SK-N-SH treated with all-trans-retinoic acid at 6 μM for 48 hours (cell line): ENCODE measurements around the gene TMCC3.

ENCODE experiments used
- ATAC-seq: fragments of 200-7000 bp; cut with Tn5 transposase; 3 replicates; pipeline ENCODE4 v1.9.1; 2020; ENCODE audit warnings: mild to moderate bottlenecking, moderate library complexity
- ARNTL ChIP-seq: fragments of 450-650 bp; formaldehyde crosslinking; IDR thresholded peaks from 2 replicates; pipeline ENCODE4 v1.5.0; 2020; ENCODE audit warnings: low read depth, mild to moderate bottlenecking, moderate library complexity, borderline replicate concordance
- CREB5 ChIP-seq: fragments of 250-450 bp; sonication (Bioruptor Pico); IDR thresholded peaks from 2 replicates; pipeline ENCODE4 v1.5.1; 2020; ENCODE audit warnings: low read depth, mild to moderate bottlenecking, moderate library complexity
- CSRNP3 ChIP-seq: fragments of 250-450 bp; sonication (Bioruptor Pico); IDR thresholded peaks from 2 replicates; pipeline ENCODE4 v1.5.1; 2021; ENCODE audit warnings: mild to moderate bottlenecking, moderate library complexity
- ESRRG ChIP-seq: fragments of 250-450 bp; sonication (Bioruptor Pico); IDR thresholded peaks from 2 replicates; pipeline ENCODE4 v1.6.1; 2021; ENCODE audit warnings: mild to moderate bottlenecking
- ISL1 ChIP-seq: fragments of 250-450 bp; sonication (Bioruptor Pico); IDR thresholded peaks from 2 replicates; pipeline ENCODE4 v2.1.2; 2022; ENCODE audit warnings: mild to moderate bottlenecking, moderate library complexity
- PPARA ChIP-seq: fragments of 250-450 bp; sonication (Bioruptor Pico); IDR thresholded peaks from 2 replicates; pipeline ENCODE4 v1.5.0; 2020; ENCODE audit warnings: mild to moderate bottlenecking, borderline replicate concordance
- RARB ChIP-seq: fragments of 250-450 bp; sonication (Bioruptor Pico); IDR thresholded peaks from 2 replicates; pipeline ENCODE4 v1.8.0; 2021; ENCODE audit warnings: mild to moderate bottlenecking, moderate library complexity
- SNAI2 ChIP-seq: fragments of 250-450 bp; sonication (Bioruptor Pico); IDR thresholded peaks from 2 replicates; pipeline ENCODE4 v1.5.0; 2020; ENCODE audit warnings: mild to moderate bottlenecking, moderate library complexity
- TCF4 ChIP-seq: fragments of 250-450 bp; sonication (Bioruptor Pico); IDR thresholded peaks from 2 replicates; pipeline ENCODE4 v1.8.0; 2021; ENCODE audit warnings: mild to moderate bottlenecking, moderate library complexity, borderline replicate concordance
- TSHZ2 ChIP-seq: fragments of 250-450 bp; sonication (Bioruptor Pico); IDR thresholded peaks from 2 replicates; pipeline ENCODE4 v1.5.0; 2020; ENCODE audit warnings: mild to moderate bottlenecking, moderate library complexity
- ZC3H10 ChIP-seq: fragments of 250-450 bp; sonication (Bioruptor Pico); IDR thresholded peaks from 2 replicates; pipeline ENCODE4 v1.5.1; 2021; ENCODE audit warnings: mild to moderate bottlenecking, moderate library complexity
- ZFP30 ChIP-seq: fragments of 450-650 bp; formaldehyde crosslinking; IDR thresholded peaks from 2 replicates; pipeline ENCODE4 v1.5.0; 2022; ENCODE audit warnings: mild to moderate bottlenecking, moderate library complexity
- ZNF565 ChIP-seq: fragments of 450-650 bp; formaldehyde crosslinking; conservative IDR thresholded peaks from 2 replicates; pipeline ENCODE4 v1.5.0; 2020; ENCODE audit warnings: low read depth, mild to moderate bottlenecking, moderate library complexity
- ZNF70 ChIP-seq: fragments of 450-650 bp; formaldehyde crosslinking; IDR thresholded peaks from 2 replicates; pipeline ENCODE4 v1.5.0; 2020; ENCODE audit warnings: mild to moderate bottlenecking, moderate library complexity
- ZNF8 ChIP-seq: fragments of 450-650 bp; formaldehyde crosslinking; IDR thresholded peaks from 2 replicates; pipeline ENCODE4 v1.5.0; 2020; ENCODE audit warnings: mild to moderate bottlenecking, moderate library complexity
- TF ChIP-seq, protein P1 (sequence below): fragments of 250-450 bp; sonication (Bioruptor Pico); IDR thresholded peaks from 2 replicates; pipeline ENCODE4 v1.8.0; 2020; ENCODE audit warnings: mild to moderate bottlenecking, moderate library complexity, borderline replicate concordance
- TF ChIP-seq, protein P2 (sequence below): fragments of 250-450 bp; sonication (Bioruptor Pico); IDR thresholded peaks from 2 replicates; pipeline ENCODE4 v1.8.0; 2021; ENCODE audit warnings: low read depth, mild to moderate bottlenecking, moderate library complexity, borderline replicate concordance

The TMCC3 gene

GRCh38 chr12:94686834-94687628 lies 36.7 kb upstream of the TMCC3 start:
- ATAC-seq: no peak
- TF ChIP-seq ARNTL (CRISPR knock-in tag): no peak
- TF ChIP-seq RARB (CRISPR knock-in tag): no peak
- TF ChIP-seq ZC3H10: no peak
- TF ChIP-seq, protein P1, sequence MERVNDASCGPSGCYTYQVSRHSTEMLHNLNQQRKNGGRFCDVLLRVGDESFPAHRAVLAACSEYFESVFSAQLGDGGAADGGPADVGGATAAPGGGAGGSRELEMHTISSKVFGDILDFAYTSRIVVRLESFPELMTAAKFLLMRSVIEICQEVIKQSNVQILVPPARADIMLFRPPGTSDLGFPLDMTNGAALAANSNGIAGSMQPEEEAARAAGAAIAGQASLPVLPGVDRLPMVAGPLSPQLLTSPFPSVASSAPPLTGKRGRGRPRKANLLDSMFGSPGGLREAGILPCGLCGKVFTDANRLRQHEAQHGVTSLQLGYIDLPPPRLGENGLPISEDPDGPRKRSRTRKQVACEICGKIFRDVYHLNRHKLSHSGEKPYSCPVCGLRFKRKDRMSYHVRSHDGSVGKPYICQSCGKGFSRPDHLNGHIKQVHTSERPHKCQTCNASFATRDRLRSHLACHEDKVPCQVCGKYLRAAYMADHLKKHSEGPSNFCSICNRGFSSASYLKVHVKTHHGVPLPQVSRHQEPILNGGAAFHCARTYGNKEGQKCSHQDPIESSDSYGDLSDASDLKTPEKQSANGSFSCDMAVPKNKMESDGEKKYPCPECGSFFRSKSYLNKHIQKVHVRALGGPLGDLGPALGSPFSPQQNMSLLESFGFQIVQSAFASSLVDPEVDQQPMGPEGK (CRISPR knock-in tag): no peak
- no peak for TF ChIP-seq ZNF8 (CRISPR knock-in tag)
- TF ChIP-seq, protein P2, sequence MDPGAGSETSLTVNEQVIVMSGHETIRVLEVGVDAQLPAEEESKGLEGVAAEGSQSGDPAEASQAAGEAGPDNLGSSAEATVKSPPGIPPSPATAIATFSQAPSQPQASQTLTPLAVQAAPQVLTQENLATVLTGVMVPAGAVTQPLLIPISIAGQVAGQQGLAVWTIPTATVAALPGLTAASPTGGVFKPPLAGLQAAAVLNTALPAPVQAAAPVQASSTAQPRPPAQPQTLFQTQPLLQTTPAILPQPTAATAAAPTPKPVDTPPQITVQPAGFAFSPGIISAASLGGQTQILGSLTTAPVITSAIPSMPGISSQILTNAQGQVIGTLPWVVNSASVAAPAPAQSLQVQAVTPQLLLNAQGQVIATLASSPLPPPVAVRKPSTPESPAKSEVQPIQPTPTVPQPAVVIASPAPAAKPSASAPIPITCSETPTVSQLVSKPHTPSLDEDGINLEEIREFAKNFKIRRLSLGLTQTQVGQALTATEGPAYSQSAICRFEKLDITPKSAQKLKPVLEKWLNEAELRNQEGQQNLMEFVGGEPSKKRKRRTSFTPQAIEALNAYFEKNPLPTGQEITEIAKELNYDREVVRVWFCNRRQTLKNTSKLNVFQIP (CRISPR knock-in tag): no peak
- TF ChIP-seq CREB5 (CRISPR knock-in tag): no peak
- no peak for TF ChIP-seq ISL1

DNA sequence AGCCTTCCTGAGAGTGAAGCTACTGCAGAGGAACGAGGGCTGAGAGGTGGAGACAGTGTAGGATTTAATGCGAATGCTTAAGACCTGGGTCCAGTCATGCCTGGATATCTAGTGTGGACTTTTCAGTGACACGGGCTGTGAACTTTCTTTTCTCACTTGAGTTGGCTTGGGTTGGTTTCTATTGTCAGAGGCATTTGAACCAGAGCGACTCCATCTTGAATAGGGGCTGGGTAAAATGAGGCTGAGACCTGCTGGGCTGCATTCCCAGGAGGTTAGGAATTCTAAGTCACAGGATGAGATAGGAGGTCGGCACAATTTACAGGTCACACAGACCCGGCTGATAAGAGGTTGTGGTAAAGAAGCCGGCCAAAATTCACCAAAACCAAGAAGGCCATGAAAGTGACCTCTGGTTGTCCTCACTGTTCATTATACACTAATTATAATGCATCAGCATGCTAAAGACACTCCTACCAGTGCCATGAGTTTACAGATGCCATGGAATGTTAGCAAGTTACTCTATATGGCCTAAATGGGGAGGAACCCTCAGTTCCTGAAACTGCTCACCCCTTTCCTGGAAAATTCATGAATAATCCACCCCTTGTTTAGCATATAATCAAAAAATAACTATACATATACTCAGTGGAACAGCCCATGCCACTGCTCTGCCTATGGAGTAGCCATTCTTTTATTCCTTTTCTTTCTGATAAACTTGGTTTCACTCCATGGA lies 34.2 kb upstream of the TMCC3 start:
- TF ChIP-seq ZNF70 (CRISPR knock-in tag) (no peak), ESRRG (no peak), RARB (CRISPR knock-in tag) (no peak)
- TF ChIP-seq, all 23 proteins: peak for 0
- ATAC-seq: no peak

- TF ChIP-seq ZNF8 (CRISPR knock-in tag) (no peak), RARB (CRISPR knock-in tag) (no peak), ZNF70 (CRISPR knock-in tag) (no peak), ZFP30 (CRISPR knock-in tag) (no peak)
- no peak for ATAC-seq
Observed at GRCh38 chr12:94679554-94680195, 29.3 kb upstream of the TMCC3 start.

DNA sequence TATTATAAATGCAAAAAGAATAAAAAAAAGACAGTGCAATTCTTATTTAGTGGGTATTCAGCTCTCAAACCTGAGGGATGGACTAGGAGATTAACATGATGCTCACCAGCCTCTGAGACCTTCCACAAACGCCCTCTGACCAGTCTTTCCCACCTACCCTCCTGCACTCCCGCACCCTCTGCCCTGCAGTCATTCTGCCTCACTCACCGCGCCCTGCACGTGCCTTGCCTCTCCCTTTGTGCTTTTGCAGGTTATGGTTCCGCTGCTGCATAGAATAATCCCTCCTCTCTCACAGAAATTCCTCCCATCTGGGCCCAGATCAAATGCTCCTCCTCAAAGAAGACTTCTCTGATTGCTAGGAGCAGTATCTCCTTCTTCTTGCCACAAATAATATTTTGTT lies 28.5 kb upstream of the TMCC3 start:
- no peak for ATAC-seq
- no peak for TF ChIP-seq TSHZ2 (CRISPR knock-in tag)
- no peak for TF ChIP-seq PPARA
- TF ChIP-seq TCF4 (CRISPR knock-in tag): no peak
- TF ChIP-seq ZNF565 (CRISPR knock-in tag): no peak
- TF ChIP-seq CSRNP3 (CRISPR knock-in tag): no peak
- TF ChIP-seq CREB5 (CRISPR knock-in tag): no peak
- no peak for TF ChIP-seq SNAI2
- TF ChIP-seq ZNF70 (CRISPR knock-in tag): no peak
- TF ChIP-seq RARB (CRISPR knock-in tag): no peak
- TF ChIP-seq, protein P2 (CRISPR knock-in tag): no peak
- TF ChIP-seq, all 23 proteins: peak for 0
